GM21576 (cell line): ENCODE data around the gene DBX2.
"Not testable (repeated sequence)": the region's sequence is repeated elsewhere in the genome, so short reads cannot be mapped to it uniquely, and the experiment has no call there.

Source experiments
- ATAC-seq: cut with Tn5 transposase; IDR thresholded peaks from one replicate; pipeline ENCODE4 v1.9.1; 2021; ENCODE audit warnings: mild to moderate bottlenecking, moderate library complexity; ENCODE audit not compliant: unreplicated experiment

Gene DBX2

GRCh38 chr12:45050751-45051571 is at the start of gene DBX2:
Gene DBX2 (minus strand): TSS chr12:45051099. CDS start chr12:45050927, 172 bp downstream.
- no peak for ATAC-seq

- ATAC-seq, result no peak
Measured at GRCh38 chr12:45098766-45099165, 47.9 kb upstream of the DBX2 start.

- not testable (repeated sequence) for ATAC-seq
Measured at GRCh38 chr12:45095417-45095816, 44.5 kb upstream of the DBX2 start.

GRCh38 chr12:45093051-45093450 is 42.2 kb upstream of the DBX2 start:
- ATAC-seq, result no peak

- no peak for ATAC-seq
Measured at GRCh38 chr12:45089411-45090075, 38.6 kb upstream of the DBX2 start.

GRCh38 chr12:45088608-45089007 is 37.7 kb upstream of the DBX2 start:
- ATAC-seq, result no peak

- not testable (repeated sequence) for ATAC-seq
Measured at GRCh38 chr12:45084248-45084647, 33.3 kb upstream of the DBX2 start.

- no peak for ATAC-seq
Measured at GRCh38 chr12:45077251-45077650, 26.4 kb upstream of the DBX2 start.

GRCh38 chr12:45076417-45077026 is 25.6 kb upstream of the DBX2 start:
- no peak for ATAC-seq

- no peak for ATAC-seq
Measured at GRCh38 chr12:45075587-45076282, 24.8 kb upstream of the DBX2 start.

- ATAC-seq, result no peak
Measured at GRCh38 chr12:45065125-45065626, 14.3 kb upstream of the DBX2 start.

GRCh38 chr12:45060976-45061375 is 10.1 kb upstream of the DBX2 start:
- ATAC-seq, result no peak

GRCh38 chr12:45051572-45052125 is 750 bp upstream of the DBX2 start:
- no peak for ATAC-seq

- no peak for ATAC-seq
Measured at GRCh38 chr12:45049912-45050750, 768 bp downstream of the DBX2 start.

GRCh38 chr12:45042599-45042998 is 8.3 kb downstream of the DBX2 start:
- no peak for ATAC-seq

GRCh38 chr12:45040977-45041376 is 9.9 kb downstream of the DBX2 start:
- ATAC-seq, result no peak

- no peak for ATAC-seq
Measured at GRCh38 chr12:45039757-45040156, 11.1 kb downstream of the DBX2 start.

- ATAC-seq, result no peak
Measured at GRCh38 chr12:45034861-45035265, 16.0 kb downstream of the DBX2 start.

GRCh38 chr12:45017916-45018315 is 33.0 kb downstream of the DBX2 start:
- no peak for ATAC-seq

- ATAC-seq, result no peak
Measured at GRCh38 chr12:45014396-45014795, 36.5 kb downstream of the DBX2 start.
